SK-N-SH (cell line): ENCODE data around the gene DCAF5. TPM values are rescaled to one million over a fixed set of nuclear protein-coding genes. Genes with fewer than 3 reads are reported as not detected.

ENCODE experiments used
- CTCF ChIA-PET: fragments of 300-600, 350-600 bp; formaldehyde crosslinking; extraction: SDS; loops from one replicate; lab custom pipeline; 2021; lab: Yijun Ruan, JAX
- POLR2A ChIA-PET: fragments of 350-600 bp; sonication (Branson Sonifier 250); formaldehyde crosslinking; extraction: SDS; loops from one replicate; lab custom pipeline; 2020; ENCODE audit warnings: antibody characterized with exemption, inconsistent platforms; lab: Yijun Ruan, JAX
- DNase-seq: peaks from one replicate; pipeline ENCODE4 v3.0.0; 2012
- H2AFZ ChIP-seq: fragments of 200-600 bp; sonication (generic); 2 replicates; pipeline ENCODE4 v1.8.1; 2016; ENCODE audit warnings: antibody characterized with exemption, mild to moderate bottlenecking, low read depth
- H3F3A ChIP-seq: fragments of 200-600 bp; sonication (generic); replicated peaks from 2 replicates; pipeline ENCODE3; 2016; ENCODE audit warnings: antibody characterized with exemption, mild to moderate bottlenecking; ENCODE audit not compliant: insufficient read depth
- H3K27ac ChIP-seq, 2 experiments: fragments of 200-500 bp in 1 of 2; fragments of 200-600 bp in 1 of 2; sonication (Bioruptor generic) in 1 of 2; sonication (generic), shearing (Covaris generic) in 1 of 2; 2 replicates each; pipeline versions ENCODE4 v1.5.1 to v1.6.1; 2014 to 2016; ENCODE audit warnings: low read depth in 2 of 2, inconsistent platforms in 1 of 2, low read length in 1 of 2, mild to moderate bottlenecking in 1 of 2, mixed read lengths in 1 of 2
- H3K27me3 ChIP-seq: fragments of 200-600 bp; sonication (generic), shearing (Covaris generic); 2 replicates; pipeline ENCODE4 v1.6.1; 2016; ENCODE audit warnings: mixed run types; ENCODE audit not compliant: insufficient read depth
- H3K36me3 ChIP-seq, 2 experiments: fragments of 200-500 bp in 1 of 2; fragments of 200-600 bp in 1 of 2; sonication (Bioruptor generic) in 1 of 2; sonication (generic) in 1 of 2; replicated peaks in 1 of 2; 2 replicates each; pipeline versions ENCODE3 to v1.5.1; 2014 to 2016; ENCODE audit warnings: low read length in 1 of 2, mild to moderate bottlenecking in 1 of 2; ENCODE audit not compliant: insufficient read depth in 2 of 2, control insufficient read depth in 1 of 2
- H3K4me1 ChIP-seq, 2 experiments: fragments of 200-500 bp in 1 of 2; fragments of 200-600 bp in 1 of 2; sonication (Bioruptor generic) in 1 of 2; sonication (generic), shearing (Covaris generic) in 1 of 2; 2 replicates each; pipeline versions ENCODE4 v1.5.1 to v1.6.1; 2014 to 2016; ENCODE audit warnings: low read depth in 1 of 2, low read length in 1 of 2, mixed run types in 1 of 2; ENCODE audit not compliant: insufficient read depth in 2 of 2, control insufficient read depth in 1 of 2
- H3K4me2 ChIP-seq: fragments of 200-600 bp; sonication (generic), shearing (Covaris generic); 2 replicates; pipeline ENCODE4 v1.6.1; 2017; ENCODE audit warnings: mixed run types
- H3K4me3 ChIP-seq, 2 experiments: fragments of 200-500 bp in 1 of 2; fragments of 200-600 bp in 1 of 2; sonication (Bioruptor generic) in 1 of 2; sonication (generic), shearing (Covaris generic) in 1 of 2; 2 replicates each; pipeline versions ENCODE4 v1.5.1 to v1.8.1; 2014 to 2016; ENCODE audit warnings: low read depth in 2 of 2, inconsistent platforms in 1 of 2, low read length in 1 of 2, mild to moderate bottlenecking in 1 of 2, mixed read lengths in 1 of 2, moderate library complexity in 1 of 2
- H3K79me2 ChIP-seq: fragments of 200-600 bp; sonication (generic); 2 replicates; pipeline ENCODE4 v1.8.1; 2017; ENCODE audit warnings: mild to moderate bottlenecking; ENCODE audit not compliant: insufficient read depth
- H3K9ac ChIP-seq: fragments of 200-600 bp; sonication (generic); 2 replicates; pipeline ENCODE4 v1.6.1; 2017; ENCODE audit warnings: mixed run types
- H3K9me2 ChIP-seq: fragments of 200-600 bp; sonication (generic); 2 replicates; pipeline ENCODE4 v1.6.1; 2017; ENCODE audit warnings: mixed run types
- H3K9me3 ChIP-seq: fragments of 200-600 bp; sonication (generic); 2 replicates; pipeline ENCODE4 v1.6.1; 2017; ENCODE audit warnings: mixed run types, mild to moderate bottlenecking, moderate library complexity
- H4K20me1 ChIP-seq: fragments of 200-600 bp; sonication (generic); 2 replicates; pipeline ENCODE4 v1.6.1; 2017; ENCODE audit warnings: mild to moderate bottlenecking, mixed run types; ENCODE audit not compliant: insufficient read depth
- ELF1 ChIP-seq: IDR thresholded peaks from 2 replicates; pipeline ENCODE4 v1.4.0; 2012
- FOSL2 ChIP-seq: IDR thresholded peaks from 2 replicates; pipeline ENCODE4 v1.4.0; 2012; ENCODE audit warnings: low read depth, mild to moderate bottlenecking, moderate library complexity, borderline replicate concordance
- GABPA ChIP-seq: IDR thresholded peaks from 2 replicates; pipeline ENCODE4 v1.4.0; 2012; ENCODE audit warnings: low read depth, mild to moderate bottlenecking
- JUND ChIP-seq: IDR thresholded peaks from 2 replicates; pipeline ENCODE4 v1.4.0; 2012
- NFIC ChIP-seq: IDR thresholded peaks from 2 replicates; pipeline ENCODE4 v1.4.0; 2012; ENCODE audit warnings: borderline replicate concordance
- PBX3 ChIP-seq: IDR thresholded peaks from 2 replicates; pipeline ENCODE4; 2012
- RFX5 ChIP-seq: IDR thresholded peaks from 2 replicates; pipeline ENCODE4 v1.6.1; 2012; ENCODE audit warnings: mild to moderate bottlenecking, improper control_type of control experiment, low read length
- TAF1 ChIP-seq: IDR thresholded peaks from 2 replicates; pipeline ENCODE4 v1.6.1; 2012; ENCODE audit warnings: low read depth, mild to moderate bottlenecking, low read length, moderate library complexity, borderline replicate concordance
- ZBTB33 ChIP-seq: IDR thresholded peaks from 2 replicates; pipeline ENCODE4 v1.4.0; 2012; ENCODE audit warnings: low read depth, borderline replicate concordance
- WGBS: methylation state at CpG from one replicate; pipeline ENCODE4 v1.1.6; 2017; ENCODE audit warnings: low lambda C conversion rate; 5-methylcytosine and 5-hydroxymethylcytosine counted together
- polyA plus RNA-seq, 3 experiments: library from polyadenylated mRNA; depleted of rRNA; stranded (reverse); fragments of >200 nt; gene quantifications; 2 replicates each; pipeline ENCODE4 v1.2.3, GENCODE V29; 2012

The DCAF5 gene
- polyA plus RNA-seq, 1 of the 3 experiments (the other 2 are of a cell fraction) = 26.7 TPM

GRCh38 chr14:69041783-69042182 is 111.1 kb downstream of the DCAF5 start (continued):
- no peak for TF ChIP-seq ZBTB33

- peaks cover 46 to 48% of the 10 kb centered on the region in 2 experiments for H3K4me1 ChIP-seq
- H2AFZ ChIP-seq = no peak overlapping the region
- H3K36me3 ChIP-seq = no peaks in the 10 kb centered on the region
- no peak for DNase-seq
- no peaks in the 10 kb centered on the region for H3K27me3 ChIP-seq
- CTCF ChIA-PET = interaction anchor here (1.1 to 1.2 kb wide), 2 partner anchors 16 to 63 kb away, joined by 3 read pairs; no protein-coding TSS in a partner anchor
- POLR2A ChIA-PET = no interaction called here
- no peaks in the 10 kb centered on the region for H3K9me2 ChIP-seq
- no peak overlapping the region for H3K4me2 ChIP-seq
- H3K79me2 ChIP-seq = no peaks in the 10 kb centered on the region
- TF ChIP-seq TAF1 (no peak), GABPA (no peak), RFX5 (no peak), ELF1 (no peak)
- peak overlapping the region in 1 of 2 experiments; percentile 98; a peak in 2 of 4 replicates for H3K27ac ChIP-seq
- H3K4me3 ChIP-seq = no peak overlapping the region
- no peaks in the 10 kb centered on the region for H4K20me1 ChIP-seq
- no peak overlapping the region for H3K9ac ChIP-seq
- peaks cover 29% of the 10 kb centered on the region for H3F3A ChIP-seq
- H3K9me3 ChIP-seq = no peaks in the 10 kb centered on the region
- 100% methylated on average over 2 of the region's 2 CpGs for WGBS
Measured at GRCh38 chr14:69040353-69040752, 112.6 kb downstream of the DCAF5 start.

GRCh38 chr14:69039288-69039628 is 113.7 kb downstream of the DCAF5 start:
- POLR2A ChIA-PET = no interaction called here
- H3K36me3 ChIP-seq = no peaks in the 10 kb centered on the region
- no peaks in the 10 kb centered on the region for H4K20me1 ChIP-seq
- DNase-seq = no peak
- H3K4me1 ChIP-seq = peaks cover 42% of the 10 kb centered on the region in 2 experiments
- H3K9ac ChIP-seq = peak overlapping the region; percentile 64
- no peaks in the 10 kb centered on the region for H3K9me3 ChIP-seq
- no peaks in the 10 kb centered on the region for H3K79me2 ChIP-seq
- H2AFZ ChIP-seq = peak overlapping the region; percentile 18; the same call in 1 of the 2 replicates
- H3K27ac ChIP-seq = peak overlapping the region; percentile 86 to 98
- no peaks in the 10 kb centered on the region for H3K9me2 ChIP-seq
- 0 out of 4 replicates have a peak overlapping the region, but pooled peaks of 1 of the 2 experiments have one; percentile 10 for H3K4me3 ChIP-seq
- H3K27me3 ChIP-seq = no peaks in the 10 kb centered on the region
- CTCF ChIA-PET = interaction anchor here (0.8 to 1.5 kb wide), 6 partner anchors 11 to 69 kb away, joined by 3 to 5 read pairs (median 4); no protein-coding TSS in a partner anchor
- H3K4me2 ChIP-seq = peak overlapping the region; percentile 61
- H3F3A ChIP-seq = peaks cover 29% of the 10 kb centered on the region
- 0 out of 2 replicates have a peak, but pooled peaks have one; percentile 20 for TF ChIP-seq NFIC
- no peak for TF ChIP-seq ELF1
- TF ChIP-seq PBX3 = peak; percentile 66
- peak; percentile 58 for TF ChIP-seq JUND
- TF ChIP-seq RFX5 = no peak
- TF ChIP-seq FOSL2 = peak; percentile 73; the same call in 1 of the 2 replicates
